Activated B cell treated with CpG ODN at 0.5 μM for 24 hours (primary cell): Measurements from ENCODE around the gene SCG5. TPM values are rescaled to one million over a fixed set of nuclear protein-coding genes. Genes with fewer than 3 reads are reported as not detected.

ENCODE experiments used
- ATAC-seq: fragments of 200-7000 bp; cut with Tn5 transposase; one replicate; pipeline ENCODE4 v1.10.0; 2021; ENCODE audit warnings: low read depth, mild to moderate bottlenecking, moderate library complexity
- CTCF ChIA-PET: fragments of 350-600 bp; sonication (Branson Sonifier 250); formaldehyde crosslinking; loops from one replicate; lab custom pipeline; 2021; ENCODE audit warnings: antibody characterized with exemption; lab: Charles Lee
- POLR2A ChIA-PET: fragments of 350-600 bp; sonication (Branson Sonifier 250); formaldehyde crosslinking; loops from one replicate; lab custom pipeline; 2021; ENCODE audit warnings: antibody characterized with exemption; lab: Charles Lee
- DNase-seq: peaks from one replicate; pipeline ENCODE4 v3.0.0; 2022
- H3K27ac Mint-ChIP-seq: one replicate; pipeline ENCODE4 v1.8.0; 2020; ENCODE audit warnings: mixed read lengths
- H3K27me3 Mint-ChIP-seq: one replicate; pipeline ENCODE4 v1.8.0; 2021; ENCODE audit warnings: mixed read lengths
- H3K36me3 Mint-ChIP-seq: one replicate; pipeline ENCODE4 v1.8.0; 2021; ENCODE audit warnings: low read depth, mixed read lengths
- H3K4me1 Mint-ChIP-seq: one replicate; pipeline ENCODE4 v1.8.0; 2021; ENCODE audit warnings: mixed read lengths
- H3K4me3 Mint-ChIP-seq: one replicate; pipeline ENCODE4 v1.8.0; 2020; ENCODE audit warnings: mild to moderate bottlenecking, mixed read lengths
- H3K9me3 Mint-ChIP-seq: one replicate; pipeline ENCODE4 v1.8.0; 2020; ENCODE audit warnings: mixed read lengths
- intact Hi-C: fragments of 100-400 bp; cut with micrococcal nuclease; formaldehyde crosslinking; loops from one replicate; pipeline ENCODE4 v1.15.1; 2024
- total RNA-seq: library from RNA; stranded (reverse); gene quantifications from 2 replicates; pipeline ENCODE4 v1.2.3, GENCODE V29; 2022
- TF ChIP-seq, protein P1 (sequence below): fragments of 200-600 bp; IDR thresholded peaks from one replicate; pipeline ENCODE4 v1.8.0; 2022; ENCODE audit warnings: antibody characterized with exemption, mild to moderate bottlenecking

The SCG5 gene
- total RNA-seq, 1 donor from 2014 or later, result 0.27 TPM

DNA sequence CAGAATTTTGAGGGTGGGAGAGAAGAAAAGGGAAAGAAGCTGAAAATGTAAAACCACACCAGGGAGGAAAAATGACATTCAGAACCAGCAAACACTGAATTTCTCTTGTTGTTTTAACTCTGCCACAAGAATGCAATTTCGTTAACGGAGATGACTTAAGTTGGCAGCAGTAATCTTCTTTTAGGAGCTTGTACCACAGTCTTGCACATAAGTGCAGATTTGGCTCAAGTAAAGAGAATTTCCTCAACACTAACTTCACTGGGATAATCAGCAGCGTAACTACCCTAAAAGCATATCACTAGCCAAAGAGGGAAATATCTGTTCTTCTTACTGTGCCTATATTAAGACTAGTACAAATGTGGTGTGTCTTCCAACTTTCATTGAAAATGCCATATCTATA is 91.8 kb downstream of the SCG5 start:
- Mint-ChIP-seq H3K9me3 (no peaks in the 10 kb centered on the region), H3K36me3 (no peaks in the 10 kb centered on the region), H3K4me1 (no peaks in the 10 kb centered on the region), H3K4me3 (no peak overlapping the region), H3K27me3 (peaks cover 25% of the 10 kb centered on the region), H3K27ac (no peak overlapping the region)
- DNase-seq (no peak), ATAC-seq (no peak)
- ChIA-PET POLR2A (no interaction called here), CTCF (no interaction called here)
- intact Hi-C loops, result no loop called here
- TF ChIP-seq, protein P1, sequence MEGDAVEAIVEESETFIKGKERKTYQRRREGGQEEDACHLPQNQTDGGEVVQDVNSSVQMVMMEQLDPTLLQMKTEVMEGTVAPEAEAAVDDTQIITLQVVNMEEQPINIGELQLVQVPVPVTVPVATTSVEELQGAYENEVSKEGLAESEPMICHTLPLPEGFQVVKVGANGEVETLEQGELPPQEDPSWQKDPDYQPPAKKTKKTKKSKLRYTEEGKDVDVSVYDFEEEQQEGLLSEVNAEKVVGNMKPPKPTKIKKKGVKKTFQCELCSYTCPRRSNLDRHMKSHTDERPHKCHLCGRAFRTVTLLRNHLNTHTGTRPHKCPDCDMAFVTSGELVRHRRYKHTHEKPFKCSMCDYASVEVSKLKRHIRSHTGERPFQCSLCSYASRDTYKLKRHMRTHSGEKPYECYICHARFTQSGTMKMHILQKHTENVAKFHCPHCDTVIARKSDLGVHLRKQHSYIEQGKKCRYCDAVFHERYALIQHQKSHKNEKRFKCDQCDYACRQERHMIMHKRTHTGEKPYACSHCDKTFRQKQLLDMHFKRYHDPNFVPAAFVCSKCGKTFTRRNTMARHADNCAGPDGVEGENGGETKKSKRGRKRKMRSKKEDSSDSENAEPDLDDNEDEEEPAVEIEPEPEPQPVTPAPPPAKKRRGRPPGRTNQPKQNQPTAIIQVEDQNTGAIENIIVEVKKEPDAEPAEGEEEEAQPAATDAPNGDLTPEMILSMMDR, result no peak

DNA sequence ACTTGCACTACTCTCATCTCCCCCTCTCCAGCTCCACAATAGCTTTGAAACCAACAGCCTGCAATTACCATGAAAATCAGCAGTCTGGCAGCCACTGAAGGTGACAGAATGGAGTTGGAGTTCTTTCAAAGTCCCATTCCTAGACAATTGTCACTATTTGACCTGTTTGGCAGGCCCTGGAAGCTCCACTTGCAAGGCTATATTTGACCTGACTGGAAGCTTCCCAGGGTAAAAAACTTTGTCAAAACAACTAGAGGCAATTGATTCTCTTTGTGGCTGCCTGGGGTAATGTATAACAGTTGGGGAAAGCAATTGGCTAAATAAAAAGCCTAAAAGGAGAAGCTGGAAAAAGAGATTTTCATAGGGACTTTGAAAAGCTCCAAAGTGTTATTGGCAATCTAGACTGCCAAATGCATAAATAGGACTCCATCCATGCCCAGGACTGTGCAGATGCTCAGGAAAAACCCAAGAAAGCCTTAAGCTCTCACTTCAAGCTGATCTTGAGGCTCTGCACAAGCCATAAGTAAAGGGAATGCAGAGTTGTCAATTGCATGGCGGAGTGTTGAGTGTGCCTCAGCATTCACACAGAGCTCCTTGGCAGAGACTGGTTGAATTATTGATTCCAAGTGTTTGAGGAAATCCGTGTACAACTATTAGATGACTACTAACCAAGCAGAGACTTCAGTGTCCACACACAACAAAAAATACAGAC is 94.6 kb downstream of the SCG5 start:
- DNase-seq (no peak), ATAC-seq (no peak)
- H3K27me3 Mint-ChIP-seq, result peaks cover 16% of the 10 kb centered on the region
- H3K4me3 Mint-ChIP-seq, result no peak overlapping the region
- intact Hi-C loops, result no loop called here
- H3K27ac Mint-ChIP-seq, result no peak overlapping the region
- TF ChIP-seq, protein P1, result no peak
- no peaks in the 10 kb centered on the region for H3K4me1 Mint-ChIP-seq
- no peaks in the 10 kb centered on the region for H3K36me3 Mint-ChIP-seq
- peaks cover 8% of the 10 kb centered on the region for H3K9me3 Mint-ChIP-seq
- CTCF ChIA-PET, result interaction anchor here (0.5 kb wide), 1 partner anchor 19 kb away, joined by 3 read pairs; no protein-coding TSS in a partner anchor
- POLR2A ChIA-PET, result no interaction called here

DNA sequence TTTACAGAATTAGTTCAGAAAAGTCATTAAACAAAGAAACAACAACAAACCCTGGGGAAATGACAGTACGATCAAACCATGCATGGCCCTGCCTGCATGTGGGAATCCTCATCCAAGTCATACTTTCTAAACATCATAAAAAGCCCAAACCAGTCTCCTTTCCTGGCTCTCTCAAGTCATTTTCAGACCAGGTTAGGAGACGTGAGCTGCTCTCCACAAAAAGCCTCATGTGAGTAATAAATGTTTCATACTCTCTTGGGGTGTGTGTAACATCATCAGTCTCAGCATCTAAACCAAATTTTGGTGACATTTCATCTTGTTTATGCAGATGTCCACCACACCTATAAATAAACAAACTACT is 95.2 kb downstream of the SCG5 start:
- CTCF ChIA-PET, result no interaction called here

DNA sequence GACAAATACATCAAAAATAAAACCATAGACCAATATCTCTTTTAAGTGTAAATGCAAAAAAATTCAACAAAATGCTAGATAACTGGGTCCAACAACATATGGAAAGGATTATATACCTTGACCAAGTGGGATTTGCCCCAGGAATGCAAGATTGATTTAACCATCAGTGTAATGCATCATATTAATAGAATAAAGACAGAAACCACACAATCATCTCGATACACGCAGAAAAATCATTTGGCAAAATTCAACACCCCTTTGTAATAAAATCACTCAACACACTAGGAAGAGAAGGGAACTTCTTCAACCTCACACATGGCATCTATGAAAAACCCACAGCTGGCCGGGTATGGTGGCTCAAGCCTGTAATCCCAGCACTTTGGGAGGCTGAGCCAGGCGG is 95.8 kb downstream of the SCG5 start:
- H3K36me3 Mint-ChIP-seq, result no peaks in the 10 kb centered on the region
- no peak overlapping the region for H3K27ac Mint-ChIP-seq
- H3K27me3 Mint-ChIP-seq, result peaks cover 19% of the 10 kb centered on the region
- ATAC-seq (no peak), DNase-seq (no peak)
- H3K9me3 Mint-ChIP-seq, result peaks cover 8% of the 10 kb centered on the region
- intact Hi-C loops, result no loop called here
- H3K4me3 Mint-ChIP-seq, result no peak overlapping the region
- ChIA-PET CTCF (no interaction called here), POLR2A (no interaction called here)
- TF ChIP-seq, protein P1, result no peak
- no peaks in the 10 kb centered on the region for H3K4me1 Mint-ChIP-seq

More for the DNA sequence above, 95.2 kb downstream of the SCG5 start:
- ATAC-seq (no peak), DNase-seq (no peak)
- TF ChIP-seq, protein P1, result no peak
- POLR2A ChIA-PET, result no interaction called here
- Mint-ChIP-seq H3K27me3 (peaks cover 16% of the 10 kb centered on the region), H3K36me3 (no peaks in the 10 kb centered on the region), H3K27ac (no peak overlapping the region), H3K9me3 (peaks cover 8% of the 10 kb centered on the region), H3K4me1 (no peaks in the 10 kb centered on the region), H3K4me3 (no peak overlapping the region)
- intact Hi-C loops, result no loop called here

DNA sequence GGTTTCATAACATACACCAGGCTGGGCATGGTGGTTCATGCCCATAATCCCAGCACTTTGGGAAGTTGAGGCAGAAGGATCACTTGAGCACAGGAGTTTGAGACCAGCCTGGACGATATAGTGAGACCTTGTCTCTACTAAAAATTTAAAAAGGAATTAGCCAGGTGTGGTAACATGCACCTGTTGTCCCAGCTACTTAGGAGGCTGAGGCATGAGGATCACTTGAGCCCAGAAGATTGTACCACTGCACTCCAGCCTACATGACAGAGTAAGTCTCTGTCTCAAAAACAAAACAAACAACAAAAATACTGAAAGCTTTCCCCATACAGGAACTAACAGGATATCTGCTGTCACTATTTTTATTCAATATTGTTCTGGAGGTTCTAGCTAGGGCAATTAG is 97.2 kb downstream of the SCG5 start:
- TF ChIP-seq, protein P1, result no peak
- ChIA-PET CTCF (no interaction called here), POLR2A (no interaction called here)
- ATAC-seq, result no peak
- Mint-ChIP-seq H3K36me3 (no peaks in the 10 kb centered on the region), H3K4me3 (no peak overlapping the region), H3K27ac (no peak overlapping the region), H3K27me3 (peaks cover 18% of the 10 kb centered on the region), H3K9me3 (peaks cover 13% of the 10 kb centered on the region), H3K4me1 (no peaks in the 10 kb centered on the region)
- no peak for DNase-seq
- intact Hi-C loops, result no loop called here
